ENCODE data around the gene PTPN23.
A peak's percentile ranks its signal among the peaks of the same experiment; 100 is the strongest.
"Not testable (repeated sequence)": the region's sequence is repeated elsewhere in the genome, so short reads cannot be mapped to it uniquely, and the experiment has no call there.

The PTPN23 gene

GRCh38 chr3:47380601-47381316, at the start of gene PTPN23:
Gene PTPN23, plus strand, starts transcription at chr3:47381021. Its CDS starts 76 bp downstream, at chr3:47381097.
- DNase-seq, result peak; percentile 96

DNA sequence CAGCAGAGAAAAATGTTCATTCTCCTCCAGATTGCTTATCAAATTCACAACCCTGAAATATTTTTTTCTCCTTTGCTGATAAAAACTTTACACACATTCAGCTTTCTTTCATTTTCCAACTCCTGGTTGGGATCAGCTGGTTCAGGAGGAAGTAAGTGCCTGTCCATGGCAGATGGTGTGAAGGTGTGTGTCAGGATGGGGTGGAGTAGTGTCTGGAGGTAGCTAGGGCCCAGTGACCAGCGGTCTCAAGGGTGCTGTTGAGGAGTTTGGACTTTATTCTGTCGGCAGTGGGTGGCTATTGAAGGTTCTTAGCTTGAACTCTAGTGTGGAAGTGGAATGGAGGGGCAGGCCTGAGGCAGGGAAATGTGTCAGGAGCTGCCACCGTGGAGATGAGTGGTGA, 46.9 kb upstream of the PTPN23 start:
- DNase-seq, result no peak

GRCh38 chr3:47337656-47338055, 43.2 kb upstream of the PTPN23 start:
- DNase-seq, result no peak

DNA sequence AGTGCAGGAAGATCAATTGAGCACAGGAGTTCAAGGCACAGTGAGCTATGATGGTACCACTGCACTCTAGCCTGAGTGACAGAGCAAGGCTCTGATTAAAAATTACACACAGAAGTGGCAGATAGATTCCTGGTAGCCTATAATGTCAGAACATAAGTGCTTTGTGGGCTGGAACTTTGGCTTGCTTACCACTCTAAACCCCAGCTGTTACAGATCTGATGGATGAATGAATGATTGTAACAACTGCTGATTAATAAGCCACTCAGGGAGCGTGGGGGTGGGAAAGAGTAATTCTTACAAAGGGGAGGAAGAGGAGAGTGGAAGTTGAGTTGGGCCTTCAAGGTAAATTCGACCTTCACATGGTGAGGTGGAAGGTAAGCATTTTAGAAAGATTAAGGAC, 40.9 kb upstream of the PTPN23 start:
- no peak for DNase-seq

DNA sequence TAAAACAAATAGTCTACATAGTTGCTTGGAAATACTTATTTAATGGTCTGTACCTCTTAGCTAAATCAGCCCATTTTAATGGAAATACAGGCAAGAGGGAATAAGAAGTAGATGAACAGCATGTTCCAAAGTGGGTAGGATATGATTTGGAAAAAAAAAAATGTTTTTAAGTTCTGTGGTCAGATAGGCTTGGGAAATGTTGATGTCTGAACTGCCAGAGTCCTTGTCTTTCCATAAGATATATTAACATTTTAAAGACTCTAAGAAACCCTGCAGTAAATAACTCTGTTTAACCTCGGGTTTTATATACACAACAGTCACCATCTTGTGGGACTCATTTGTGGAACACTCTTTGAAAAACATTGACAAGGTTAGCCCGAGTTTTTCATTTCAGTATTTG, 40.0 kb upstream of the PTPN23 start:
- no peak for DNase-seq

DNA sequence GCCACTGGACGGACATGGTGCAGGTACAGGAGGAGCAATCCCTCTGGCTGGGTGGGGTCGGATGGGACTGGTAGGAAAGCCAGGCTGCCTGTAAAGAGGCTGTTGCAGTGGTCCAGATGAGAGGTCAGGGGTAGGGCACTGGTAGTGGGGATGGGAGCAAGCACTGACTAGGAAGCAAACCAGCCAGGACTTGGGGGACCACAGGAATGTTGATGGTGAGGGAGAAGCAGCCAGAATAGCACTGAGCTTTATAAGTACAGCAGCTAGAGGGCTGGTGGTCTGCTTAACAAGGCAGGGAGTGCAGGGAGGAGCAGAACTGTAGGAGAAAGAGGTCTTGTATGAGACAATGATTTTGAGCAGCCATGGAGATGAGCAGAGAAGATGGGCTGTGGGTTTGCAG, 38.7 kb upstream of the PTPN23 start:
- DNase-seq, result no peak

DNA sequence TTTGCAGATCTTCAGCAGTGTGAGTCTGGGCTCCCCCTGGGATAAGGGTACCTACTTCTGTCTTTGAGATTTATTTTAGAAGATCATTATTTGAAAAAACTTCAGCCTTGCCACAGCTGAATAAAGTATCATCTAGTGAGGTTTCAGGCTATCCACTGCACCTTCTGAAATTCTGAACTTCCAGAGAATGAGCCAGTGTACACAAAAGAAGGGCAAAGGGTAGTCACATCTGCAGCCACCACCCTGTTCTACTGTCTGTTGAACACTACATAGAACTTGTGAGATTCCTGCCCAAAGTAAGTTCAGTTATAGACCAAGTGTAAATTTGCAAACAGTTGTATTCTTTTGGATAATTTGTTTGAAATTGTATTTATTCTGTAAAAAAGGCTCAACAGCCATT, 38.0 kb upstream of the PTPN23 start:
- no peak for DNase-seq

DNA sequence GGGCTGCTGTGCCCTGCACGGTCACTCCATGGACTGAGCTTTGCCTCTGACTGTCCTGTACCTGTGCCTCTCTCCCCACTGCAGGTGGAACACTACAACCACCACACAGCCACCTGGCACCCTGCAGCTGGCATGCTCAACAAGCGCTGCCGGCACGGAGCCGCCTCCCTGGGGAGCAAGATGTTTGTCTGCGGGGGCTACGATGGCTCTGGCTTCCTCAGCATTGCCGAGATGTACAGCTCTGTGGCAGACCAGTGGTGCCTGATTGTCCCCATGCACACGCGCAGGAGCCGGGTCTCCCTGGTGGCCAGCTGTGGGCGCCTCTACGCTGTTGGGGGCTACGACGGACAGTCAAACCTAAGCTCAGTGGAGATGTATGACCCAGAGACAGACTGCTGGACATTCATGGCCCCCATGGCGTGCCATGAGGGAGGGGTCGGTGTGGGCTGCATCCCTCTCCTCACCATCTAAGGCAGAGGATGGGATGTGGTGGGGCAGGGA, 37.3 kb upstream of the PTPN23 start:
- no peak for DNase-seq

- DNase-seq, result no peak
Observed at GRCh38 chr3:47344971-47345370, 35.9 kb upstream of the PTPN23 start.

GRCh38 chr3:47347217-47347801, 33.5 kb upstream of the PTPN23 start:
- peak; percentile 72 for DNase-seq

GRCh38 chr3:47348411-47349154, 32.2 kb upstream of the PTPN23 start:
- no peak for DNase-seq

DNA sequence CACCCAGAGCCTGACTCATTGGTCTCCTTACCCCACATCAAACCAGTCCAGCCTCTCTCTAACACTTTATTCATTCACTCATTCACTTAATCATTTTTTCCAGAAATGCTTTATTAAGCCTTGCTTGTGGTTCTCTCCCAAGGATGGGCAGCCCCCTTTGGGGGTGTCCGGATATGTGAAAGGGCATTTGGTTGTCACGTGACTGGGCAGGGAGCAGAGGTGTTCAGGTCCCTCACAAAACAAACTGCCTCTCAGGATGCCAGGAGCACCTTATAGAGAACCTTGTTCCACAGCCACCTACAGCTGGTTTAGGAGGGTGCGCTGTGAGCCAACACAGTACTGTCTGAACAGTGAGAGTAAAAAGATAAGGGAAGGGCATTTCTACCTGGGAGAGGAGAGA, 25.8 kb upstream of the PTPN23 start:
- DNase-seq, result no peak

DNA sequence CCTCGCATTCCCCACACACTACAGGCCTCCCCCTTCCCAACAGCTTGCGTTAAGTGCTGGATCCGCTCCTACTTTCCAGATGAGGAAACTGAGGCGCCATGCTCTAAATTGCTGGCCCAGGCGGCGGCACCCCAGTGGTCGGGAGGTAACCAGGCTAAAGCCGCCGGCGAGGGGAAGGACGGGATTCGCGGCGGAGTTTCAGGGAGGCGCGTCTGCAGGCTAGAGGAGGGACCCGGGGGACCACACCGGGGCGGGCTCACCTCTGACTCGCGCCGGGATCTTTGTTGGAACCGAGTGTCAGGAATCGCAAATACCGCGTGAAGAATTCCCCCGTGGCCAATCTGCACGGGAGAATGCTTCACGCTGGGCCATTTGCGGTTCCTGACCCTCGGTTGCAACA, 24.6 kb upstream of the PTPN23 start:
- DNase-seq, result no peak

DNA sequence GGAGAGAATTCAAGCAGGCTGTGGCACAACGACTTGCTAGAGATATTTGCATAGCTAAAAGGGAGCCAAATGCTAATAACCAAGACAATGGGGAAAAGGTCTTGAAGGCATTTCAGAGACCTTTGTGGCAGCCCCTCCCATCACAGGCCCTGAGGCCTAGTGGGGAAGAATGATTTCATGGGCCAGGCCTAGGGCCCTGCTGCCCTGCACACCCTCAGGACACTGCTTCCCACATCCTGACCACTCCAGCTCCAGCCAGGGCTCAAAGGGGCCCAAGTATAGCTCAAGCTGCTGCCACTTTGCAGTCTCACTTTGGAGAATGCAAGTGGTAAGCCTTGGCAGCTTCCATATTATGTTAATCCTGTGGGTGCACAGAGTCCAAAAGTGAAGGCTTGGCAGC, 21.5 kb upstream of the PTPN23 start:
- DNase-seq, result no peak

DNA sequence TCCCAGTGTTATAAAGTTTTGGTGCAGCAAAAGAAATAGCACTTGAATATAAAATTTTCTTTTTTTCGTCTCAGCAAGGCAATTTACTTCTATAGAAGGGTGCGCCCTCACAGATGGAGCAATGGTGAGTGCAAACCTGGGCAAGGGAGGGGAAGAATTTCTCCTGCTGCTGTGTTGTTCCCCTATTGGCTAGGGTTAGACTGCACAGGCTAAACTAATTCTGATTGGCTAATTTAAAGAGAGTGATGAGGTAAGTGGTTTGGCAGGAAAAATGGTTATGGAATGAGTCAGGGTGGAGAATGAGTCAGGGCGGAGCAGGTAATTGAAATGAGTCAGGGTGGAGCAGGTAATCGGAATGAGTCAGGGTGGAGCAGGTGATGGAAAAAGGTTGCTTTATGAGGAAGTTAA, 20.7 kb upstream of the PTPN23 start:
- not testable (repeated sequence) for DNase-seq

- peak; percentile 80 for DNase-seq
Observed at GRCh38 chr3:47362701-47363100, 18.1 kb upstream of the PTPN23 start.

DNA sequence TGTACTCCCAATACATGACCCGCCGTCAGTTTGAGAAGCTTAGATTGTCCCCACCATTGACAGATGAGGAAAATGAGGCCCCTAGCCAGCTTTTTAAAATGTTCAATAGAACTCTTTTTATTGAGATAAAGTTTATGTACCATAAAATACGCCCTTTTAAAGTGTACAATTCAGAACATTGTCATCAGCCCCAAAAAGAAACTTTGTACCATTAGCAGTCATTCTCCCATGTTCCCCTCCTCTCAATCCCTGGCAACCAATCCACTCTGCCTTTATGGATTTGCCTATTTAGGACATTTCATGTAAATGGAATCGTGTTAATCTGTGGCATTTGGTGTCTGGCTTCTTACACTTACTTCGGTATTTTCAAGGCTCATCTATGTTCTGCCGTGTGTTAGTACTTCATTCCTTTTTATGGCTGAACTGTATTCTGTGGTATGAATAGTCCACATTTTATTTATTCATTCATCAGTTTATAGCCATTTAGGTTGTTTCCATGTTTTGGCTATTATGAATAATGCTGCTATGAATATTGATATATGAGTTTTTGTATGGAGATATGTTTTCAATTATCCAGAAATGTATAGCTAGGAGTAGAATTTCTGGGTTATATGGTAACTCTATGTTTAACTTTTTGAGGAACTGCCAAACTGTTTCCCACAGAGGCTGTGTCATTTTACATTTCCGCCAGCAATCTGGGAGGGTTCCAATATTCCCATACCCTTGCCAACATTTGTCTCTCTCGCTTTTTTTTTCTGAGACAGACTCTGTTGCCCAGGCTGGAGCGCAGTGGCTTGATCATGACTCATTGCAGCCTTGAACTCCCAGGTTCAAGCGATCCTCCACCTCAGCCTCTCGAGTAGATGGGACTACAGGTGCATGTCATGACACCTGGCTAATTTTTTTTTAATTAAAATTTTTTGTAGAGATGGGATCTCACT, 15.3 kb upstream of the PTPN23 start:
- no peak for DNase-seq

DNA sequence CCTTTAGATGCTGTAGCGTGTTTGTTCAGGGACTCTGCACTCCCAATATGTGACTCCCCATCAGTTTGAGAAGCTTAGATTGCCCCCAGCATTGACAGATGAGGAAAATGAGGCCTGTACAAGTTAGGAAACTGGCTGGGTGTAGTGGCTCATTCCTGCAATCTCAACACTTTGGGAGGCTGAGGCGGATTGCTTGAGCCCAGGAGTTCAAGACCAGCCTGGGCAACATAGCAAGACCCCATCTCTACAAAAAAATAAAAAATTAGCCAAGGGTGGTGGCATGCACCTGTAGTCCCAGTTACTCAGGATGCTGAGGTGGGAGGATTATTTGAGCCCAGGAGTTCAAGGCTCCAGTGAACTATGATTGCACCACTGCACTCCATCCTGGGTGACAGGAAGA, 14.0 kb upstream of the PTPN23 start:
- DNase-seq, result no peak

GRCh38 chr3:47367631-47368030, 13.2 kb upstream of the PTPN23 start:
- DNase-seq, result no peak

- not testable (repeated sequence) for DNase-seq
Observed at GRCh38 chr3:47370020-47370419, 10.8 kb upstream of the PTPN23 start.

GRCh38 chr3:47370887-47371697, 9.7 kb upstream of the PTPN23 start:
- no peak for DNase-seq

DNA sequence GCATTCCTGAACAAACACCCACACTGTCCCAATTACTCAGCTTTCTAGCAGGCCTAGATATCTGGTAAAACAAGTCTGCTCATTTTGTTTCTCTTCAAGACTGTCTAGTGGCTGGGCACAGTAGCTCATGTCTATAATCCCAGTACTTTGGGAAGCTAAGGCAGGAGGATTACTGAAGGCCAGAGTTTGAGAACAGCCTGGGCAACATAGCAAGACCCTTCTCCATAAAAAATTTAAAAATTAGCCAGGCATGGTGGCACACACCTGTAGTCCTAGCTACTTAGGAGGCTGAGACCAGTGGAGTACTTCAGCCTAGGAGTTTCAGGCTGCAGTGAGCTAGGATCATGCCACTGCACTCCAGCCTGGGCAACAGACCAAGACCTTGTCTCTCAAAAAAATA, 6.2 kb upstream of the PTPN23 start:
- no peak for DNase-seq

All from GF-D8 (cell line).